GM23248 (cell line): ENCODE measurements around the gene FXR1. TPM values are rescaled to one million over a fixed set of nuclear protein-coding genes. Genes with fewer than 3 reads are reported as not detected.
A peak's percentile ranks its signal among the peaks of the same experiment; 100 is the strongest.

Experiments used
- DNase-seq: peaks from one replicate; pipeline ENCODE4 v3.0.0-alpha.2; 2015
- H2AFZ ChIP-seq: fragments of 200-600 bp; sonication (generic); 2 replicates; pipeline ENCODE4 v1.6.1; 2016; ENCODE audit warnings: antibody characterized with exemption
- H3F3A ChIP-seq: fragments of 200-600 bp; sonication (generic); 2 replicates; pipeline ENCODE4 v1.6.1; 2016; ENCODE audit warnings: mild to moderate bottlenecking, antibody characterized with exemption, mixed run types; ENCODE audit not compliant: insufficient read depth
- H3K27ac ChIP-seq: fragments of 200-600 bp; sonication (generic); 2 replicates; pipeline ENCODE4 v1.5.1; 2016; ENCODE audit warnings: mild to moderate bottlenecking
- H3K27me3 ChIP-seq: fragments of 200-600 bp; sonication (generic); replicated peaks from 2 replicates; pipeline ENCODE4 v1.6.1; 2016; ENCODE audit warnings: mild to moderate bottlenecking; ENCODE audit not compliant: insufficient read depth
- H3K36me3 ChIP-seq: fragments of 200-600 bp; sonication (generic); 2 replicates; pipeline ENCODE4 v1.6.1; 2016; ENCODE audit warnings: low read depth, mild to moderate bottlenecking
- H3K4me1 ChIP-seq: fragments of 200-600 bp; sonication (generic); 2 replicates; pipeline ENCODE4 v1.6.1; 2016; ENCODE audit warnings: mild to moderate bottlenecking; ENCODE audit not compliant: insufficient read depth
- H3K4me2 ChIP-seq: fragments of 200-600 bp; sonication (generic); one replicate; pipeline ENCODE4 v1.6.1; 2016; ENCODE audit warnings: mild to moderate bottlenecking; ENCODE audit not compliant: unreplicated experiment
- H3K4me3 ChIP-seq: fragments of 200-600 bp; sonication (generic); 2 replicates; pipeline ENCODE4 v1.5.1; 2016; ENCODE audit warnings: mild to moderate bottlenecking
- H3K79me2 ChIP-seq: fragments of 200-600 bp; sonication (generic); 2 replicates; pipeline ENCODE4 v1.6.1; 2016; ENCODE audit warnings: mild to moderate bottlenecking; ENCODE audit not compliant: insufficient read depth
- H3K9ac ChIP-seq: fragments of 200-600 bp; sonication (generic); 2 replicates; pipeline ENCODE4 v1.6.1; 2016; ENCODE audit warnings: mild to moderate bottlenecking
- H3K9me2 ChIP-seq: fragments of 200-600 bp; sonication (generic); 2 replicates; pipeline ENCODE4 v1.6.1; 2016; ENCODE audit warnings: mixed run types, mild to moderate bottlenecking, moderate library complexity; ENCODE audit not compliant: insufficient read depth
- H3K9me3 ChIP-seq: fragments of 200-600 bp; sonication (generic); one replicate; pipeline ENCODE4 v1.6.1; 2017; ENCODE audit warnings: low read depth
- H4K20me1 ChIP-seq: fragments of 200-600 bp; sonication (generic); 2 replicates; pipeline ENCODE4 v1.6.0; 2016; ENCODE audit not compliant: insufficient read depth
- EZH2 ChIP-seq: fragments of 200-600 bp; sonication (generic); IDR thresholded peaks from 2 replicates; pipeline ENCODE4 v1.6.1; 2018; ENCODE audit warnings: antibody characterized with exemption, mild to moderate bottlenecking; ENCODE audit not compliant: insufficient read depth, poor library complexity, severe bottlenecking
- EZH2phosphoT487 ChIP-seq: fragments of 200-600 bp; sonication (generic); IDR thresholded peaks from 2 replicates; pipeline ENCODE4 v1.6.1; 2018; ENCODE audit warnings: antibody characterized with exemption, moderate library complexity, mild to moderate bottlenecking, low read depth; ENCODE audit not compliant: insufficient read depth
- WGBS, 2 experiments: methylation state at CpG; one replicate each; pipeline ENCODE4 v1.1.6; 2015 to 2017; ENCODE audit warnings: low lambda C conversion rate in 2 of 2, low coverage in 1 of 2; ENCODE audit errors: missing lambda C conversion rate in 2 of 2; 5-methylcytosine and 5-hydroxymethylcytosine counted together
- in situ Hi-C: fragments of 300-500 bp; cut with MboI; formaldehyde crosslinking; loops from 2 replicates; pipeline ENCODE4 v1.15.0; 2020
- polyA plus RNA-seq: library from polyadenylated mRNA; unstranded; fragments of >200 nt; fragmentation: Nextera tagmentation; extraction: Ambion mirVana; gene quantifications from 2 replicates; pipeline ENCODE4 v1.2.1, GENCODE V29; 2016
- total RNA-seq: library from RNA; depleted of rRNA; stranded (reverse); fragments of >200 nt; shearing (Covaris generic); gene quantifications from 2 replicates; pipeline ENCODE4 v1.2.3, GENCODE V29; 2014

The FXR1 gene
- total and polyA plus RNA-seq, 2 experiments from 2014 or later, result 36.3 to 105 TPM

- Histone ChIP-seq H3K4me2 (peak overlapping the region; percentile 22), H3K4me3 (no peak overlapping the region), H3K36me3 (no peaks in the 10 kb centered on the region), H3K79me2 (peaks cover 100% of the 10 kb centered on the region), H3K9me3 (no peaks in the 10 kb centered on the region), H3F3A (peaks cover 4% of the 10 kb centered on the region; the same call in 1 of the 2 replicates), H4K20me1 (peaks cover 28% of the 10 kb centered on the region), H2AFZ (no peak overlapping the region), H3K9me2 (no peaks in the 10 kb centered on the region), H3K4me1 (peaks cover 16% of the 10 kb centered on the region; the same call in 1 of the 2 replicates), H3K27ac (0 out of 2 replicates have a peak overlapping the region, but pooled peaks have one; percentile 12), H3K27me3 (no peaks in the 10 kb centered on the region), H3K9ac (peak overlapping the region; percentile 13; the same call in 1 of the 2 replicates)
- in situ Hi-C loops, result no loop called here
- WGBS, 2 experiments, result 12 to 13% methylated on average over 2 of the region's 2 CpGs
- no peak for TF ChIP-seq EZH2phosphoT487
- TF ChIP-seq EZH2, result no peak
- peak; percentile 20 for DNase-seq
Measured at GRCh38 chr3:180926526-180926925, 14.1 kb downstream of the FXR1 start.

- peaks cover 13% of the 10 kb centered on the region; the same call in 1 of the 2 replicates for H4K20me1 ChIP-seq
- H3K9ac ChIP-seq, result no peak overlapping the region
- no peak overlapping the region for H3K4me3 ChIP-seq
Measured at GRCh38 chr3:180929376-180929775, 16.9 kb downstream of the FXR1 start.

DNA sequence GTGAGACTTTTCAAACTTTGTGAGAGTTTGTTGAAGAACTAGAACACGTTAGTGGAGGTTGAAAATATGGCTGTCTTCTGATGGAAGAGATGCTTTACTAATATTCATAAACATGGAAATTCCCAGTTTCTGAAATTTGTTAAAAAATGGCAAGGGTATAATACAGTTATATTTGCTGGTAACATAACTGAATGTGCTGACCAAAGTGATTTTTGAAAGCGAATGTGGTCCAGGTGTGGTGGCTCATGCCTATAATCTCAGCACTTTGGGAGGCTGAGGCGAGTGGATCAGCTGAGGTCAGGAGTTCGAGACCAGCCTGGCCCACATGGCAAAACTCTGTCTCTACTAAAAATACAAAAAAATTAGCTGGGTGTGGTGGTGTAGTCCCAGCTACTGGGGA is 18.1 kb downstream of the FXR1 start:
- Histone ChIP-seq H3K9me2 (no peaks in the 10 kb centered on the region), H3K79me2 (peaks cover 100% of the 10 kb centered on the region), H3K36me3 (peaks cover 6% of the 10 kb centered on the region), H2AFZ (no peak overlapping the region), H3F3A (peaks cover 15% of the 10 kb centered on the region; the same call in 1 of the 2 replicates), H3K4me3 (no peak overlapping the region), H3K4me1 (peaks cover 25% of the 10 kb centered on the region), H3K9ac (no peak overlapping the region), H3K9me3 (no peaks in the 10 kb centered on the region), H3K4me2 (no peak overlapping the region), H4K20me1 (peaks cover 13% of the 10 kb centered on the region; the same call in 1 of the 2 replicates), H3K27me3 (no peaks in the 10 kb centered on the region), H3K27ac (no peak overlapping the region)
- 88 to 91% methylated on average over 4 of the region's 4 CpGs for WGBS, 2 experiments
- in situ Hi-C loops, result no loop called here
- no peak for DNase-seq
- TF ChIP-seq EZH2, result no peak
- no peak for TF ChIP-seq EZH2phosphoT487

More at GRCh38 chr3:180929376-180929775, 16.9 kb downstream of the FXR1 start:
- H3K4me1 ChIP-seq, result peaks cover 19% of the 10 kb centered on the region
- H3K9me3 ChIP-seq, result no peaks in the 10 kb centered on the region
- in situ Hi-C loops, result no loop called here
- no peaks in the 10 kb centered on the region for H3K36me3 ChIP-seq
- H3K9me2 ChIP-seq, result no peaks in the 10 kb centered on the region
- H3F3A ChIP-seq, result peaks cover 9% of the 10 kb centered on the region; the same call in 1 of the 2 replicates
- H3K27me3 ChIP-seq, result no peaks in the 10 kb centered on the region
- 81 to 88% methylated on average over 5 of the region's 5 CpGs for WGBS, 2 experiments
- peaks cover 100% of the 10 kb centered on the region for H3K79me2 ChIP-seq
- no peak overlapping the region for H3K27ac ChIP-seq
- no peak for DNase-seq
- TF ChIP-seq EZH2phosphoT487 (no peak), EZH2 (no peak)
- H2AFZ ChIP-seq, result no peak overlapping the region
- no peak overlapping the region for H3K4me2 ChIP-seq

GRCh38 chr3:180932819-180933218 is 20.3 kb downstream of the FXR1 start:
- WGBS, 2 experiments, result 41 to 50% methylated on average over 1 of the region's 1 CpG
- no peak overlapping the region for H3K27ac ChIP-seq
- peak; percentile 11 for DNase-seq

GRCh38 chr3:180934638-180935037 is 22.2 kb downstream of the FXR1 start:
- Histone ChIP-seq H3K9ac (no peak overlapping the region), H3F3A (peaks cover 11% of the 10 kb centered on the region; the same call in 1 of the 2 replicates), H3K9me3 (no peaks in the 10 kb centered on the region), H3K36me3 (peaks cover 12% of the 10 kb centered on the region), H3K27ac (no peak overlapping the region), H2AFZ (no peak overlapping the region), H4K20me1 (no peaks in the 10 kb centered on the region; the same call in 1 of the 2 replicates), H3K4me3 (no peak overlapping the region), H3K4me2 (no peak overlapping the region), H3K27me3 (no peaks in the 10 kb centered on the region), H3K79me2 (peaks cover 100% of the 10 kb centered on the region), H3K4me1 (peaks cover 9% of the 10 kb centered on the region), H3K9me2 (no peaks in the 10 kb centered on the region)
- TF ChIP-seq EZH2phosphoT487 (no peak), EZH2 (no peak)
- in situ Hi-C loops, result no loop called here
- DNase-seq, result peak; percentile 32
- WGBS, 2 experiments, result 48 to 62% methylated on average over 1 of the region's 1 CpG

More at GRCh38 chr3:180932819-180933218, 20.3 kb downstream of the FXR1 start:
- H3K4me1 ChIP-seq, result peaks cover 9% of the 10 kb centered on the region
- no peak overlapping the region for H2AFZ ChIP-seq
- TF ChIP-seq EZH2phosphoT487, result no peak
- TF ChIP-seq EZH2, result no peak
- H3K27me3 ChIP-seq, result no peaks in the 10 kb centered on the region
- in situ Hi-C loops, result no loop called here
- no peak overlapping the region for H3K4me3 ChIP-seq
- H3K9me2 ChIP-seq, result no peaks in the 10 kb centered on the region
- H3K9me3 ChIP-seq, result no peaks in the 10 kb centered on the region
- peaks cover 12% of the 10 kb centered on the region for H3K36me3 ChIP-seq
- H3K79me2 ChIP-seq, result peaks cover 100% of the 10 kb centered on the region
- peaks cover 14% of the 10 kb centered on the region; the same call in 1 of the 2 replicates for H3F3A ChIP-seq
- no peak overlapping the region for H3K4me2 ChIP-seq
- no peak overlapping the region for H3K9ac ChIP-seq
- H4K20me1 ChIP-seq, result peaks cover 2% of the 10 kb centered on the region; the same call in 1 of the 2 replicates
